H1 (cell line): ENCODE results near the gene SSTR4. TPM values are rescaled to one million over a fixed set of nuclear protein-coding genes. Genes with fewer than 3 reads are reported as not detected.

Source experiments
- CTCF ChIA-PET: fragments of 300-600 bp; sonication (Branson Sonifier 250); formaldehyde crosslinking; loops from one replicate; lab custom pipeline; 2021; ENCODE audit not compliant: partially characterized antibody; lab: Charles Lee
- POLR2A ChIA-PET: fragments of 300-600 bp; sonication (Branson Sonifier 250); formaldehyde crosslinking; loops from one replicate; lab custom pipeline; 2021; ENCODE audit warnings: inconsistent platforms; ENCODE audit not compliant: partially characterized antibody; lab: Charles Lee
- DNase-seq, 2 experiments: peaks; one replicate each; pipeline versions ENCODE4 v3.0.0 to v3.0.0-alpha.2; 2010 to 2022; ENCODE audit warnings: low spot score in 2 of 2, low read depth in 1 of 2, mixed read lengths in 1 of 2
- FAIRE-seq: peaks from 2 replicates; lab custom pipeline; 2011; peaks lifted over from hg19 to GRCh38; lab: Jason Lieb, UNC
- H2AFZ ChIP-seq: 2 replicates; pipeline ENCODE4 v1.8.1; 2012; ENCODE audit warnings: low read length, inconsistent platforms
- H2AK5ac ChIP-seq: 2 replicates; pipeline ENCODE4 v1.6.1; 2013; ENCODE audit warnings: low read depth, low read length
- H2BK120ac ChIP-seq: replicated peaks from 2 replicates; pipeline ENCODE3; 2013; ENCODE audit warnings: low read depth, low read length, inconsistent platforms
- H2BK12ac ChIP-seq: 2 replicates; pipeline ENCODE4 v1.6.1; 2013; ENCODE audit warnings: low read depth, low read length
- H2BK15ac ChIP-seq: 2 replicates; pipeline ENCODE4 v1.6.1; 2013; ENCODE audit warnings: low read length
- H2BK20ac ChIP-seq: 2 replicates; pipeline ENCODE4 v1.6.1; 2013; ENCODE audit warnings: low read length
- H2BK5ac ChIP-seq: 2 replicates; pipeline ENCODE4 v1.6.1; 2013; ENCODE audit warnings: low read depth, low read length
- H3K14ac ChIP-seq: 2 replicates; pipeline ENCODE4 v1.6.1; 2013; ENCODE audit warnings: inconsistent platforms; ENCODE audit not compliant: insufficient read length
- H3K18ac ChIP-seq: 2 replicates; pipeline ENCODE4 v1.6.1; 2013; ENCODE audit warnings: low read length; ENCODE audit errors: extremely low read depth
- H3K23ac ChIP-seq: 2 replicates; pipeline ENCODE4 v1.6.1; 2013; ENCODE audit warnings: inconsistent platforms; ENCODE audit not compliant: insufficient read length
- H3K23me2 ChIP-seq: 2 replicates; pipeline ENCODE4 v1.6.1; 2013; ENCODE audit warnings: low read depth, low read length
- H3K27ac ChIP-seq: 2 replicates; pipeline ENCODE4 v1.6.1; 2011; ENCODE audit warnings: low read depth, low read length, inconsistent platforms
- H3K27me3 ChIP-seq, 4 experiments: replicated peaks in 1 of 4; 1 replicate in 1 of 4; 2 replicates in 3 of 4; pipeline versions ENCODE4 v1.6.1 to v1.8.1; 2011 to 2013; ENCODE audit warnings: low read length in 3 of 4, mild to moderate bottlenecking in 3 of 4, inconsistent platforms in 2 of 4, mixed read lengths in 2 of 4, moderate library complexity in 1 of 4; ENCODE audit not compliant: control insufficient read depth in 3 of 4, insufficient read depth in 3 of 4; ENCODE audit errors: extremely low read depth in 1 of 4
- H3K36me3 ChIP-seq, 4 experiments: 2 replicates each; pipeline versions ENCODE4 v1.6.1 to v1.8.1; 2011 to 2013; ENCODE audit warnings: mild to moderate bottlenecking in 4 of 4, low read length in 3 of 4, moderate library complexity in 2 of 4, control low read depth in 1 of 4, inconsistent platforms in 1 of 4; ENCODE audit not compliant: insufficient read depth in 4 of 4, control insufficient read depth in 2 of 4
- H3K4ac ChIP-seq: replicated peaks from 2 replicates; pipeline ENCODE3; 2013; ENCODE audit warnings: low read length, low read depth, mixed read lengths, inconsistent platforms; ENCODE audit not compliant: insufficient read length
- H3K4me1 ChIP-seq, 4 experiments: replicated peaks in 1 of 4; 1 replicate in 1 of 4; 2 replicates in 3 of 4; pipeline versions ENCODE4 v1.6.1 to v1.8.1; 2011 to 2013; ENCODE audit warnings: low read length in 3 of 4, inconsistent platforms in 2 of 4, mixed read lengths in 1 of 4; ENCODE audit not compliant: insufficient read depth in 4 of 4, control insufficient read depth in 3 of 4
- H3K4me2 ChIP-seq, 2 experiments: 2 replicates each; pipeline versions ENCODE4 v1.6.1 to v1.8.1; 2011 to 2013; ENCODE audit warnings: low read depth in 2 of 2, low read length in 2 of 2, control low read depth in 1 of 2, inconsistent platforms in 1 of 2, mild to moderate bottlenecking in 1 of 2; ENCODE audit not compliant: insufficient read depth in 1 of 2
- H3K4me3 ChIP-seq, 4 experiments: fragments of 200-600, 300-600 bp in 1 of 4; sonication (generic), shearing (Covaris generic), sonication (Bioruptor Twin) in 1 of 4; 2 replicates each; pipeline versions ENCODE4 v1.5.1 to v1.8.1; 2011 to 2016; ENCODE audit warnings: low read length in 4 of 4, low read depth in 3 of 4, control low read depth in 2 of 4, inconsistent platforms in 2 of 4, mild to moderate bottlenecking in 2 of 4, mixed read lengths in 1 of 4, moderate library complexity in 1 of 4; ENCODE audit not compliant: insufficient read depth in 2 of 4; ENCODE audit errors: extremely low read depth in 1 of 4
- H3K56ac ChIP-seq: replicated peaks from 2 replicates; pipeline ENCODE3; 2013; ENCODE audit warnings: low read depth, mild to moderate bottlenecking, mixed read lengths, low read length, inconsistent platforms; ENCODE audit not compliant: insufficient read length
- H3K79me1 ChIP-seq: 2 replicates; pipeline ENCODE4 v1.6.1; 2013; ENCODE audit warnings: low read depth, low read length, control low read depth
- H3K79me2 ChIP-seq, 2 experiments: 2 replicates each; pipeline versions ENCODE4 v1.6.1 to v1.8.1; 2012 to 2013; ENCODE audit warnings: low read length in 2 of 2, mild to moderate bottlenecking in 2 of 2, inconsistent platforms in 1 of 2; ENCODE audit not compliant: insufficient read depth in 2 of 2, control insufficient read depth in 1 of 2
- H3K9ac ChIP-seq, 4 experiments: replicated peaks in 1 of 4; 1 replicate in 1 of 4; 2 replicates in 3 of 4; pipeline versions ENCODE4 v1.6.1 to v1.8.1; 2011 to 2013; ENCODE audit warnings: low read depth in 3 of 4, low read length in 3 of 4, control low read depth in 2 of 4, mild to moderate bottlenecking in 2 of 4, moderate library complexity in 2 of 4, inconsistent platforms in 1 of 4; ENCODE audit errors: extremely low read depth in 1 of 4
- H3K9me3 ChIP-seq, 2 experiments: 2 replicates each; pipeline versions ENCODE4 v1.6.1 to v1.8.1; 2012 to 2013; ENCODE audit warnings: mild to moderate bottlenecking in 2 of 2, moderate library complexity in 2 of 2, control low read depth in 1 of 2, inconsistent platforms in 1 of 2, low read depth in 1 of 2, low read length in 1 of 2, mixed read lengths in 1 of 2; ENCODE audit not compliant: insufficient read depth in 2 of 2
- H4K20me1 ChIP-seq, 2 experiments: replicated peaks in 1 of 2; 2 replicates each; pipeline versions ENCODE3 to v1.8.1; 2011 to 2013; ENCODE audit warnings: inconsistent platforms in 2 of 2, low read length in 2 of 2, mild to moderate bottlenecking in 1 of 2; ENCODE audit not compliant: insufficient read depth in 2 of 2, control insufficient read depth in 1 of 2
- H4K5ac ChIP-seq: 2 replicates; pipeline ENCODE4 v1.6.1; 2013; ENCODE audit warnings: low read length, low read depth, mixed read lengths, inconsistent platforms; ENCODE audit not compliant: insufficient read length
- H4K8ac ChIP-seq: 2 replicates; pipeline ENCODE4 v1.8.0; 2013; ENCODE audit warnings: mild to moderate bottlenecking, moderate library complexity, low read length, inconsistent platforms; ENCODE audit not compliant: insufficient read depth; ENCODE audit errors: extremely low read depth
- H4K91ac ChIP-seq: replicated peaks from 2 replicates; pipeline ENCODE3; 2013; ENCODE audit warnings: low read length, mixed read lengths, inconsistent platforms; ENCODE audit not compliant: insufficient read length
- BCL11A ChIP-seq, 2 experiments: IDR thresholded peaks; one replicate each; pipeline ENCODE4 v1.6.1; 2011; ENCODE audit warnings: low read depth in 2 of 2, low read length in 2 of 2, mild to moderate bottlenecking in 2 of 2
- CBX8 ChIP-seq: fragments of 300-800, 300-1000 bp; sonication (generic); IDR thresholded peaks from 2 replicates; pipeline ENCODE4 v1.7.1; 2016; ENCODE audit warnings: low read depth, low read length, borderline replicate concordance
- CHD2 ChIP-seq: IDR thresholded peaks from 2 replicates; pipeline ENCODE4 v1.6.1; 2012; ENCODE audit warnings: low read length, improper control_type of control experiment
- EP300 ChIP-seq, 2 experiments: IDR thresholded peaks; 1 replicate in 1 of 2; 2 replicates in 1 of 2; pipeline ENCODE4 v1.6.1; 2011 to 2012; ENCODE audit warnings: low read depth in 2 of 2, low read length in 2 of 2, mild to moderate bottlenecking in 2 of 2, borderline replicate concordance in 1 of 2, inconsistent platforms in 1 of 2, moderate library complexity in 1 of 2
- EZH2 ChIP-seq: fragments of 200-600 bp; sonication (generic); IDR thresholded peaks from 2 replicates; pipeline ENCODE4 v1.7.1; 2012; ENCODE audit warnings: low read depth, mild to moderate bottlenecking, moderate library complexity, low read length, inconsistent platforms; ENCODE audit not compliant: severe bottlenecking
- GABPA ChIP-seq: IDR thresholded peaks from 2 replicates; pipeline ENCODE4 v1.6.1; 2011; ENCODE audit warnings: mild to moderate bottlenecking, low read length, moderate library complexity, borderline replicate concordance; ENCODE audit not compliant: insufficient read depth
- GTF2F1 ChIP-seq: IDR thresholded peaks from 2 replicates; pipeline ENCODE4 v1.6.1; 2012; ENCODE audit warnings: low read depth, low read length, improper control_type of control experiment, borderline replicate concordance
- HDAC6 ChIP-seq: IDR thresholded peaks from one replicate; pipeline ENCODE4 v1.7.1; 2012; ENCODE audit warnings: low read depth, mild to moderate bottlenecking, inconsistent platforms, low read length, moderate library complexity
- JUN ChIP-seq: IDR thresholded peaks from 2 replicates; pipeline ENCODE4 v1.6.1; 2011; ENCODE audit warnings: low read depth, mild to moderate bottlenecking, improper control_type of control experiment, low read length
- KDM1A ChIP-seq: fragments of 200-600, 300-600 bp; sonication (generic); IDR thresholded peaks from 2 replicates; pipeline ENCODE4 v1.7.1; 2016; ENCODE audit warnings: mild to moderate bottlenecking, low read length, borderline replicate concordance
- POLR2AphosphoS5 ChIP-seq: IDR thresholded peaks from 2 replicates; pipeline ENCODE4 v1.6.1; 2011; ENCODE audit warnings: low read depth, low read length
- SUZ12 ChIP-seq: fragments of 200-600 bp; sonication (generic); IDR thresholded peaks from 2 replicates; pipeline ENCODE4 v1.6.1; 2012; ENCODE audit warnings: mild to moderate bottlenecking, inconsistent platforms, low read length, moderate library complexity, mixed read lengths
- TBP ChIP-seq: IDR thresholded peaks from 2 replicates; pipeline ENCODE4 v1.6.1; 2011; ENCODE audit warnings: low read depth, low read length, improper control_type of control experiment
- WGBS, 2 experiments: shearing (Covaris generic) in 1 of 2; methylation state at CpG; one replicate each; pipeline versions ENCODE4 v1.1.6 to v1.1.7; 2013 to 2015; ENCODE audit warnings: low lambda C conversion rate in 2 of 2, mixed read lengths in 2 of 2, inconsistent platforms in 1 of 2, low coverage in 1 of 2, missing lambda C conversion rate in 1 of 2; ENCODE audit not compliant: insufficient replicate concordance in 2 of 2, insufficient coverage in 1 of 2, insufficient read length in 1 of 2; ENCODE audit errors: extremely low coverage in 1 of 2, missing lambda C conversion rate in 1 of 2; 5-methylcytosine and 5-hydroxymethylcytosine counted together
- polyA plus RNA-seq, 7 experiments: library from polyadenylated mRNA; depleted of rRNA in 3 of 7; stranded (reverse) in 5 of 7; unstranded in 2 of 7; fragments of >200 nt in 5 of 7; fragments of 200-250 nt in 2 of 7; gene quantifications; 1 replicate in 5 of 7; 2 replicates in 1 of 7; 4 replicates in 1 of 7; pipeline versions ENCODE4 v1.2.1 to v1.2.3, GENCODE V29; 2011 to 2013; ENCODE audit warnings: missing spikeins in 2 of 7, mixed read lengths in 2 of 7
- total RNA-seq: library from RNA; stranded (reverse); fragmentation: NEBNext Ultra II Directional; extraction: Animal tissue kit (Norgen Biotek cat#: 25700); gene quantifications from 2 replicates; pipeline ENCODE4 v1.2.1, GENCODE V29; 2021

SSTR4 gene
- total and polyA plus RNA-seq, 2 of the 8 experiments (the other 6 are each of a cell fraction or from before 2014, with no cell fraction given): 0.05 TPM; not detected in 1

- no peak overlapping the region for H3K4me3 ChIP-seq
- H4K20me1 ChIP-seq: no peaks in the 10 kb centered on the region
- H3K36me3 ChIP-seq: no peaks in the 10 kb centered on the region
- H3K9me3 ChIP-seq: peaks cover 12 to 18% of the 10 kb centered on the region in 2 experiments
- H2BK5ac ChIP-seq: no peak overlapping the region
- H2BK20ac ChIP-seq: no peak overlapping the region
- no peak overlapping the region for H4K8ac ChIP-seq
- H3K9ac ChIP-seq: no peak overlapping the region
- no peak overlapping the region for H4K91ac ChIP-seq
- no peak overlapping the region for H2BK12ac ChIP-seq
- WGBS, 2 experiments: 81% methylated on average over 1 of the region's 1 CpG; no CpG with 5 or more reads in 1 of the 2 experiments
- H3K56ac ChIP-seq: no peak overlapping the region
- no peaks in the 10 kb centered on the region for H3K4me1 ChIP-seq
- H3K18ac ChIP-seq: no peak overlapping the region
- no peak for FAIRE-seq
- no peak overlapping the region for H3K23ac ChIP-seq
- DNase-seq: no peak
- H2AK5ac ChIP-seq: no peak overlapping the region
- no peak overlapping the region for H3K4ac ChIP-seq
- no peak overlapping the region for H2BK120ac ChIP-seq
- H3K4me2 ChIP-seq: no peak overlapping the region
- no peak overlapping the region for H4K5ac ChIP-seq
- ChIA-PET CTCF (no interaction called here), POLR2A (no interaction called here)
- no peak for TF ChIP-seq EZH2
- TF ChIP-seq KDM1A: no peak
- no peak for TF ChIP-seq CBX8
- no peak for TF ChIP-seq SUZ12
- TF ChIP-seq HDAC6: no peak
- no peak for TF ChIP-seq POLR2AphosphoS5
- no peak for TF ChIP-seq TBP
- TF ChIP-seq CHD2: no peak
- no peak for TF ChIP-seq JUN
- no peak for TF ChIP-seq EP300 (IDR thresholded peaks at IDR 0.05; ENCODE audit: borderline replicate concordance in 1 of 2, low read depth in 2 of 2, low read length in 2 of 2)
- no peak for TF ChIP-seq GTF2F1
- TF ChIP-seq BCL11A (IDR thresholded peaks at IDR 0.05; ENCODE audit: low read depth in 2 of 2, low read length in 2 of 2): no peak
- no peak for TF ChIP-seq GABPA
- no peak overlapping the region for H2AFZ ChIP-seq
- H3K23me2 ChIP-seq: no peaks in the 10 kb centered on the region
- no peaks in the 10 kb centered on the region for H3K79me1 ChIP-seq
- no peak overlapping the region for H3K14ac ChIP-seq
- no peaks in the 10 kb centered on the region for H3K79me2 ChIP-seq
- no peak overlapping the region for H2BK15ac ChIP-seq
- no peaks in the 10 kb centered on the region for H3K27me3 ChIP-seq
- H3K27ac ChIP-seq: no peak overlapping the region
Measured at GRCh38 chr20:22995923-22996322, 39.2 kb upstream of the SSTR4 start.
